ENCODE data around the gene SGK1.
"Not testable (repeated sequence)": the region's sequence is repeated elsewhere in the genome, so short reads cannot be mapped to it uniquely, and the experiment has no call there.

SGK1 gene

DNA sequence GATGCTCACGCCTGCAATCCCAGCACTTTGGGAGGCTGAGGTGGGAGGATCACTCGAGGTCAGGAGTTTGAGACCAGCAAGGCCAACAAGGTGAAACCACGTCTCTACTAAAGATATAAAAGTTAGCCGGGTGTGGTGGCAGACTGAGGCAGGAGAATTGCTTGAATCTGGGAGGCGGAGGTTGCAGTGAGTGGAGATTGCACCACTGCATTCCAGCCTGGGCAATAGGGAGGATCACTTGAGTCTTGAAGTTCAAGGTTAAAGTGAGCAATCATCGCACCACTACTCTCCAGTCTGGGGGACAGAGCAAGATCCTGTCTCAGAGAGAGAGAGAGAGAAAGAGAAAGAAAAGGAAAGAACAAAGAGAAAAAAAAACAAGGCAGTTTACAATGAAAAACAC is 13.5 kb downstream of the SGK1 start:
- DNase-seq (ENCODE audit: low spot score): not testable (repeated sequence)

DNA sequence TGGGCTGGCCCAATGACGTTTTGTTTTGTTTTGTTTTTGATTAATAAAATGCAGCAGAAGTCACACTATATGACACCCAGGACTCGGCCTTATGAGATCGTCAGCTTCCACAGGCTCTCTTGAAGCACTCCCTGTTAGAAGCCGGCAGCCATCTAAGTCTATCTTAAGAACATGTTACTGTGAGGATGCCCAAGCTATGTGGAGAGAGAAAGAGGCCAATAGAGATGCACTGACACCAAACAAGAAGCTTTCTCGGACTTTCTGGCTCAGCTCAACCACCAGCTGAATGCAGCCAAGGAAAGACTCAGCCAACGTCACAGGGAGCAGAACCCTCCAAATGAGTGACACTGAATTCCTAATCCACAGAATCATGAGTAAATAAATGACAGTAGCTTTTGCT is 14.0 kb downstream of the SGK1 start:
- DNase-seq (ENCODE audit: low spot score): no peak

DNA sequence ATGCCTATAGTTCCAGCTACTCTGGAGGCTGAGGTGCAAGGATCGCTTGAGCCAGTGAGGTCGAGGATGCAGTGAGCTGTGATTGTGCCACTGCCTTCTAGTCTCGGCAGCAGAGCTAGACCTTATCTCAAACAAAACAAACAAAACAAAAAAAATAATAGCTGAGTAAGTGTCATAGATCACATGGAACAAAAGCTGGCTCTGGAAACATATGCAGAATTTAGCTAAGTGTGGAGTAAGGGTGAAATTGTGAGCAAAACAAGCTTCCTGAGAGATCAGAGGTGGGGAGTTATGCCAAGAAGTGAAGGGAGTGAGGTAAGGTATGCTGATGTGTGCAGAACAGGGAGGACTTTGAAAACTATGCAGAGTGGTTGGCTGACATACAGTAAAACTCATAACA is 18.7 kb downstream of the SGK1 start:
- no peak for DNase-seq (ENCODE audit: low spot score)

DNA sequence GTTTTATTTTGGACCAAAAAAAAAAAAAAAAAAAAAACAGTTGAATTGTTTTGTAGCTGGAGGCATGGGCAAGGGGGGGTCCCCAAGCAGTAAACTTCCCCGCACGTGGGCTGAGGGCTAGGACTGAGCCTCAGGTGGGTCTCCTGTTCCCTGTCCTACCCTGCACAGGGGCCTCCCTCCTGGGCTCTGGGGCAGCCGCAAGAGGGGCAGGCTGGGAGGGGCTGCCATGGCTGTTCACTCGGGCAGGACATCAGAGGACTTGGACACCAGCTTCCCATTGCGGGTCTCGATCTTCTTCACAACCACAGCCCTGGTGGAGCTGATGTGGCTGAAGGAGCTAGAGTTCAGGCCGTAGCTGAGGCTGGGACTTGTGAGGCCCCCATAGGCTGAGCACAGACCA is 21.1 kb downstream of the SGK1 start:
- no peak for DNase-seq (ENCODE audit: low spot score)

DNA sequence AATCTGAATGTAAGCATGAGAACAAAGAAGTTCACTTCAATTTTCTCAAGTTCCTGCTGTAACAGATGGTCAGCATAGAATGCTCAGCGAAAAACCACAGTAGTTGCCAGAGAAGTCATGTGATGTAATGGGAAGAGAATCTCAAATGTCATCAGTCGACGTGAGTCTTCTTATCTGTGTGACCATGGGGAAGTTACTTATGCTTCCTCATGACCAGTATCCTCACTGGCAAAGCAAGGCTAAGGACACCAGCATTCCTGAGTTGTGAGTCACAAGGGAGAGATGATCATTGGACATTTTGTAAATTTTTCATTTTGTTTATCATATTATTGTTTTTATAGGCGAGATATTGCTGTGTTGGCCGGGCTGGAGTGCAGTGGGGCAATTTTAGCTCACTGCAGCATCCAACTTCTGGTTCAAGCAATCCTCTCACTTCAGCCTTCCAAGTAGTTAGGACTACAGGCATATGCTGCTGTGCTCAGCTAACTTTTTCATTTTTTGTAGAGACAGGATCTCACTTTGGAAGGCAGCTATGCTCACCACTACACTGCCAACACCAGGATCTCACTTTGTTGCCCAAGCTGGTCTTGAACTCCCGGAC is 21.9 kb downstream of the SGK1 start:
- DNase-seq (ENCODE audit: low spot score): peak; percentile 85

DNA sequence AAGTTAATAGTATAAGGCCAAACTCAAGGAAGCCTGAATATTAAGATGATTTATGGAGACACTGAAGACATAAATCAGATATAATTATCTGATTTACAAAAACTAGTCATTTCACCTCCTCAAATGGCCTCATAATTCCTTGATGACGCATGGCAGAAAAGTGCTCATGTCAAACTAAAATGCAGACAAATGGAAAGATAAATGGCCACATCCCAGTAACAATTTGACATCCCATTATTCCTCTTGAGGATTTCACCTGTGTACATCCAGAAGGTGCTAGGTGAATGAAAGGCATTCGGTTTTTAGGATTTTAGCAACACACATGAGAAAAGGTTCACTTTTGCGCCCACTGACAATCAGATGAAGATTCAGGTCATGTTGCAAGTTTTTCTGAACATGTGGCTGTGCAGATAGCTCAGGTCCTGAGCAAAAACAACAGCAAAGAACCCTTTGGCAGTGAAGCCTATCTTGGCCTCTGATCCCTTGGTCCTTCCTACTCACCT is 24.2 kb downstream of the SGK1 start:
- no peak for DNase-seq (ENCODE audit: low spot score)

DNA sequence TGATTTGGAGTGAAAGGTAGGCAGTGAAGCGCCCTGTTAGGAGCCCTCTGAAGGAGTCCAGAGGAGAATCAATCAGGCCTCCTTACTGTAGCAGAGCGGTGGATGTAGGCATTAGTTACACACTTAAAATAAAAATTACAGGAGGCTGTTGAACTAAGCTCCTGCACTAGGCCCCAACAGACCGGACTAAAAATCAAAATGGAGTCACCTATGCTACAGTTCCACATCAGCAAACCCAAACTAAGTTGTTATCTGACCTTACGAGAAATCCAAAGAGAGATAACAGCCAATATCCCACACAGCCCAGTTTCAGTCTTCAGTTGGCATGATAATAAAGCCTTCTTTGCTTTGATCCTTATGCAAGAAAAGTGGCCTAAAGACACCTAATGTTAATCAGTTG is 26.8 kb downstream of the SGK1 start:
- no peak for DNase-seq (ENCODE audit: low spot score)

DNA sequence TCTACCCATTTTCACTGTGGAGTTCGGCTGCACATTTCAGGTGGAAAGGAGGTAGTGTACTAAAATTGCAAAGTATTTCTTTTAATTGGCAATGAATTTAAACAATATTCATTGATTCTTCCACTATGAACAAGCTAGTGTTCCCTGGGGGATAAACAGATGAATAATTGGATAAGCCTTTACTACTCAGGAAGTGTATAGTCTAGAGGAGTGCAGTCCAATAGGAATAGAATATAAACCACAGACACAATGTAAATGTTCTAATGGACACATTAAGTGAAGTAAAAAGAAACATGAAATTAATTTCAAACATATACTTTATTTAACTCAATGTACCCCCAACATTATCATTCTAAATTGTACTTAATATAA is 28.7 kb downstream of the SGK1 start:
- DNase-seq (ENCODE audit: low spot score): no peak

DNA sequence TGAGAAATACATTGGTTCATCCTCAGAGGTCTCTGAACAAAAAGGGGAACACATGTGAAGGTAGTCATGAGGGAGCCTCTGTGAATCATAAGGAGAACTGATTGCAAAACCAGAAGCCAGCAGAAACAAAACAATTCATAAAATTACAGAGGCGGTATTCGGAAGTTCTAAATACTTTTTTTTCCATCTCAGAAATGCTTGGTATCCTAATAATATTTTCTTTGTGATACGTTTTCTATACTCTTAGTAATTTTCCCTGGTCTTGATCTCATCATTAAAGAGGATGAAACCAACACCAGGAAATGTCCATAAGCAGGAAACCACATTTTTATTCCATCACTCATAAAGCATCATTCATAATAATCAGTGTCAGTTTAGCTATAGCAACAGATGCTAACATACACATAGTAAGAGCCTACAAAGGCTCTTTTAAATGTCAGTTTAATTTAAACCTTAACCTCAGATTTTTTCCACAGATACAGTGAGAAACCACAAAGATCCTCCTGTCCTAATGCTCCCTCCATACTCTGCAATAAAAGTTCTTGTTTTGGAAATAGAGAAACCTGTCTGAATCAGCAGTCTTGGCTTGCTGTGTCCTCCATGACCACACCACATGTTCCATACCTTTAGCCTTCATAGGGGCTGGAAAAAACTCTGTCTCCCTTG is 29.2 kb downstream of the SGK1 start:
- DNase-seq (ENCODE audit: low spot score): peak; percentile 39

DNA sequence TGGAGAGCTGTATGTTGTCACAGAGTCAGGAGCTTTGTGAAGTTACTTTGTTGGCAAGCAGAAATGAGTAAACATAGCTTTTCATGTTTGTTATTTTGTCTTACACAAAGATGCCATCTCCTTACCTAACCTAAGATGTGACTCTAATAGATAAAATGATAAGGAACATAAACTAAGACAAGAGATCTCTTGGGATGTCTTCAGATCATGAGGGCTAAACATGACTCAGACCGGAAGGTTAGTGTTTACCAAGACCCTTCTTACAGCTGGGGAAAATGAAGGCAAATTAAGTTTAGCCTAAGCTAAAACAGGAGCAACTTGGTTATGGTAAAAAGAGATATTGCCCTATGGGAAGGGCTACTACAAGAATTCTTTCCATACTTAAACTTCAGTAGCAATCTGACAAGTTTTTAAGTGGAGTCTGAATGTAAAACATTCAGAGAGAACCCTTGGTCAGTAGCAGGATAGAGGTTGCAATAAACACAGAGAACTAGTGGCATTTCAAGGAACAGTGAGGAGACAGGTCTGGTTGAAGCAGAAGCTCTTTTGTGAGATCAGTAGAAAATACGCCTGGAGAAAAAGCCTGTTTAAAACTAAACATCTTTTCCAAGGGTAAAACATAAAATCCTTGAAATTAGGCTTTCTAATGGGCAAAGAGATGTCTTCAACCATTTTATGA is 29.9 kb downstream of the SGK1 start:
- no peak for DNase-seq (ENCODE audit: low spot score)

DNA sequence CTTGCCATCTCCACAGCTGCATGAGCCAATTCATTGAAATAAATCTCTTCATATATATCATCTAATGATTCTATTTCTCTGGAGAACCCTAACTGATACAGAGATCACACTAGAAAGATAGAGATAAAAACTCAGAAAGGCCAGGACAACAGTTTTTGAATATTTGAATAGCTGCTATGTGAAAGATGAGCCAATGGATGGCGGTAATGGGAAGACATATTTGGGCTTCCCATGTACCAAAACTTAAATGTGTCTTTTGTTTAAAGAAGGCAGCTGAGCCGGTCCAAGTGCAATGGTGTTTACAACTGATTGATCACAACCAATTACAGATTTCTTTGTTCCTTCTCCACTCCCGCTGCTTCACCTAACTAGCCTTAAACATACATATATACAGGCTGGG is 35.1 kb downstream of the SGK1 start:
- no peak for DNase-seq (ENCODE audit: low spot score)

DNA sequence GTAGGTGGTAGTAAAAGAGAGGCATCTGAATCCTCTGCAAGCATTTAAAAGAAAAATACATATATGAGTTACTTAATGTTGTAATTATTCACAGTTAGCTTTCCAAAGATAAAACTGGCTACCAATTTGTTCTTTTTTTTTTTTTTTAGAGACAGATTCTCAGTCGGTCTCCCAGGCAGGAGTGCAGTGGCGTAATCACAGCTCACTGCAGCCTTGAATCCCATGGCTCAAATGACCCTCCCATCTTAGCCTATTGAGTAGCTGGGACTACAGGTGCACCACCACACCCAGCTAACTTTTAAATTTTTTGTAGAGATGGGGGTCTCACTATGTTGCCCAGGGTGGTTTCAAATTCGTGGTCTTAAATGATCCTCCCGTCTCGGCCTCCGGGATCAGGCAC is 36.5 kb downstream of the SGK1 start:
- DNase-seq (ENCODE audit: low spot score): no peak

DNA sequence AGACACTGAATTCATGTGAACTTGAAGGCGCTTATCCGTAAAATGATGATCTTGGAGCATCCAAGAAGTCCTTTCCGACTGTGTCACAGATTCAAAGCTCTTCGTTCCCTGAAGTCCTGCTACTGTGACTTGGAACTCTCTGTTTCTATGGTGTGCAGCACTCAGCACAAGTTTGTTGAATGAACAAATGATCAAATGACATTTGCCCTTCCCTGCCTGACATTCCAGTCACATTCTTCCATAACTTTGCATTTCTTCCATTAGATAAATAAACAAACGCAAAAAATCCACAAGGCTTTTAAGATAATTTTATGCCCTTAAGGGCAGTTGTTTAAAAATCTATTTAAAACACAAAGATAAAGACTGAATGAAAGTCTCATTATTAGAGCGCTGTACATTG is 39.9 kb downstream of the SGK1 start:
- no peak for DNase-seq (ENCODE audit: low spot score)

DNA sequence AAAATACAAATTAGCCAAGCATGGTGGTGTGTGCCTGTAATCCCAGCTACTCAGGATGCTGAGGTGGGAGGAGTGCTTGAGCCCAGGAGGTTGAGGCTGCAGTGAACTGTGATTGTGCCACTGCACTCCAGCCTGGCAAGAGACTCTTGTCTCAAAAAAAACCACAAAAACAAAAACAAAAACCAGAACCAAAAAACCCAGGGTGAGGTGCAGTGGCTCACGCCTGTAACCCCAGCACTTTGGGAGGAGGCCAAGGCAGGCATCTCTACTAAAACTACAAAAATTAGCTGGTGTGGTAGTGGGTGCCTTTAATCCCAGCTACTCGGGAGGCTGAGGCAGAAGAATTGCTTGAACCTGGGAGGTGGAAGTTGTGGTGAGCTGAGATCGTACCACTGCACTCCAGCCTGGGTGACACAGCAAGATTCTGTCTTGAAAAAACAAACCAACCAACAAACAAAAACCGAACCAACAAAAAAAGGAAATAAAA is 41.0 kb downstream of the SGK1 start:
- not testable (repeated sequence) for DNase-seq (ENCODE audit: low spot score)

DNA sequence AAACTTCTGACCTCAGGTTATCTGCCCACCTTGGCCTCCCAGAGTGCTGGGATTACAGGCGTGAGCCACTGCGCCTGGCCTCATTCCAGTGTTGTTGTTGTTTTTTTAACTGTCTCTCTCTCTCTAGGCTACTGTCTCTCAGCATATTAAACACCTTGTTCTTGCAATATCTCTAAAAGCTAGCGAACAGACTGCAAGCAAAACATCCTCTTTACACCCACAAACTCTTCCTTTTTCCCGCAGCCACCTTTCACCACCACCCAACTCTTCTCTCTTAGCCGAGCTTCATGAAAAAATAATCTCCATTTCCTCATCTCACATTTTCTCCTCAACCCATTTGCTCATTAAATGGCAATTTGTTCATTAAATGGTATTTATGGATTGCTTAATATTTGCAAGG is 45.5 kb downstream of the SGK1 start:
- DNase-seq (ENCODE audit: low spot score): no peak

DNA sequence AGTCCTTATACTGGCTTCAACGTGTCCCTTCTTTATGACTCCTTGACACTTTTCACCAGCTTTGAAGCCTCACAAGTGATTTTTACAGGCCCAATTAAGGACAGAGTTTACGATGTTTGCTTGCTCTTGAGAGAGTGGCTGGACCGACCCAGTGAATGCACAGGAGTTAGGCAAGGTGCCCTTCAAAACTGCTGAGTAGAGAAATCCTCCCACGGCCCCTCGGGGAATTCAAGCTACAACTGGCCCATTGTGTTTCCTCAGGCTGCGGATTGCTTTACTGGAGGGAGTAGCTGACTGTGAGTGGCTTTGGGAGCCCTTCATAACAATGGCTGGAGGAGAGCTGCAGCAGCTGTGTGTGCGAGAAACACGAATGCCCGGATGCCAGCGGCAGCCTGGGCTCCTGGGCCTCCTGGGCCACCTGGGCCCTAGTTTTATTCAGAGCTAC is 50.0 kb downstream of the SGK1 start:
- no peak for DNase-seq (ENCODE audit: low spot score)

DNA sequence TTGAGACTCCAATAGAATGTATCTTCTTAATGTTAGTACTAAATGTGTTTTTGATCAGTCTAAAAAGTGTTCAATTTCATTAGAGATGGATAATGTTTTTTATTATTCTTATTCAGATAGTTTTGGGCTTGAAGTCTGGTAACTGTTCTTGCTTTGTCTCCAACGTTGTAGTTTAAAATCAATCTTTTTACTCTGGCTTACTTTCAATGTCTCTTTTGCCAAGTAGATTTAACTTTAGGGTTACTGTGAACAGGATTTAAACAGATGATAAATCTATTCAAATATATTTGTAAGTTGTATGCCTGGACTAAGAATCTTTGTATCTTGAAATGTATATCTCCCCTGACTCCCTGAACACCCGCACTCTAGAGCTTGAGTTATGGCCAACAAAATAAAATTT is 51.1 kb downstream of the SGK1 start:
- no peak for DNase-seq (ENCODE audit: low spot score)

DNA sequence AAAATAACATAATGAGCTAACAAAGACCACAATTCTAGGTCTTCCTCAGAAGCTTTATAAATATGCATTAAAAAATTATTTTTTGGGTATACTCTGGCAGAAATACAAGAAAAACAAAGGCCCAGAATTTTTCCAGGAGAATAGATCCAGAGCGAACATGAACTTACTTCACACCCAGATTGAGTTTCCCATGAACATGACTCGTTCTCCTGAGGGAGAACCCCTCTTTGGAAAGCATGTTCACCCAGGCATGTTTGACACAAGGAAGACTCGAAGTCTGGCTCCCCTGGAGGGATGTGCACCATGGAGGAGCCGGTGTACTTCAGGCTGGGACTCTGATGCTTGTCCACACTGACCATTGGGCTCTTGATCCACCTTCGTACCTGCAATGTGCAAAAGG is 56.1 kb downstream of the SGK1 start:
- no peak for DNase-seq (ENCODE audit: low spot score)

DNA sequence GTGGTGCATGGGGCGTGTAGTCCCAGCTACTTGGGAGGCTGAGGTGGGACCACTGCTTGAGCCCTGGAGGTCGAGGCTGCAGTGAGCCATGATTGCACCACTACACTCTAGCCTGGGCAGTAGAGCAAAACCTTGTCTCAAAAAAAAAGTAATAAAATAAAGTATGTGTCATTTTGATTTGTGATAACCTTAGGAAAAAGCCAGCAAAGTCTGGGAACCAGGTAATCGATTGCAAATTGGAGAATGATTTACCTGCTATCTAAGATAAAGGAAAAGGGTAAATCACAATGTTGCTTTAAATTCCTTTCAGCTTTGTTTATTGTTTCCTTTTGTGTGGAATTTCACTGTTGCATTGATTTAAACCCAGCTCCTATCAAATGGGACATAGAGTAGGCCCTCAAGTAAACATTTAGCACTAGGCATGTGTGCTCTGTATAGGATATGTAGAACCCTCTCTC is 59.0 kb downstream of the SGK1 start:
- DNase-seq (ENCODE audit: low spot score): no peak

DNA sequence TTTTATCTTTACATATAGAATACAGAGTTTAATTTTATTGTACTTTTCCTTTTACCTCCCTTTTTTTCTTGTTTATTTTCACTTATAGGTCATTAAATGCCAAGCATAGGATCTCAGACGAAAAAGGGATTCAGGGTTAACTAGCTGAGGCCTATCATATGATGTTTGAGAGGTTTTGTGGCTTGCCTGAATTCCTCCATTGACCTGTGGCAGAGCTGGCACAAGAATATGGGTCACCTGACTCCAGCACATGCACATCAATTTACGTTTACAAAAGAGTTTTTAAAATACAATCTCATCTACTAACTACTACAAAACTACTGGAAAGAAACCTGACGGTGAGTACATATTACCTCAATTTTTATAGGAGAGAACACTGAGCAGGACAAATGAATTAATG is 60.4 kb downstream of the SGK1 start:
- DNase-seq (ENCODE audit: low spot score): no peak

DNA sequence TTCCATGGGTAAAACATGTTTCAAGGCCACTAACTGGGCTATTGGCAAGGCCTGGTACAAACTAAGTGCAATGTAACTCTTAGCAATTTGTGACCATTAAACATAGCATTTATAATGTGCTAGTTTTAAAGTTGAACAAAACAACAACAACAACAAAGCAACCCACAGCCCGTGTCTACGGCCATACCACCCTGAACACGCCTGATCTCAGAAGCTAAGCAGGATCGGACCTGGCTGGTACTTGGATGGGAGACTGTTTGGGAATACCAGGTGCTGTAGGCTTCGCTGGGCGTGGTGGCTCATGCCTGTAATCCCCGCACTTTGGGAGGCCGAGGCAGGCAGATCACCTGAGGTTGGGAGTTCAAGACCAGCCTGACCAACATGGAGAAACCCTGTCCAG is 61.0 kb downstream of the SGK1 start:
- no peak for DNase-seq (ENCODE audit: low spot score)

DNA sequence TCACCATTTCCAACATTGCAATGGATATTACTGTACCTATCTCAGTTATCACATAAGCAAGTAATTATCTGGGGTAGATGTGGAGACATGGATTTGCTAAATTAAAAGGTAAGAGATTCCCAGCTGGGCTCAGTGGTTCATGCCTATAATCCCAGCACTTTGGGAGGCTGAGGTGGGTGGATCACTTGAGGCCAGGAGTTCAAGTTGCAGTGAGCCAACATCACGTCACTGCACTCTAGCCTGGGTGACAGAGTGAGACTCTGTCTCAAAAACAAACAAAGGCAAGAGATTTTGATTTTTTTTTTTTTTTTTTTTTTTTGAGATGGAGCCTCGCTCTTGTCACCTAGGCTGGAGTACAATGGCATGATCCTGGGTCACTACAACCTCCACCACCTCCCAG is 62.6 kb downstream of the SGK1 start:
- DNase-seq (ENCODE audit: low spot score): not testable (repeated sequence)

DNA sequence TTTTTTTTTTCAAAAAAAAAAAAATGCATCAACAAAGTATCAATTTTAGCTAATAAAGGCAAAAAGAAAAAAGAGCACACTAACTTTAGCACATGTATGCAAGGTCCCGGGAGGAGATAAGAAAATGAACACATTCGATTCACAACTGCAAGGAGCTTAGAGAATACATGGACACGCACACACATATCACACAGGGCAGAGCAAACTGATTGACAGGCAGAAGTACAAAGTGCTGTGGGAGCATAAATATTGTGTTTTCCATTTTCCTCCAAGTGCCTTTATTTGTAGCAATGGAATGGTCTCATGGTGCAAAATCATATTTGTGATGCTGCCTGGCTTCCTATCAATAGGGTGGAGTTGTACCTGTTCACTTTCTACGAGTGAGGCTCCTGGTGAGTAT is 63.8 kb downstream of the SGK1 start:
- no peak for DNase-seq (ENCODE audit: low spot score)

All from AG08396 (cell line).